HG02798 (cell line): Measurements from ENCODE around the gene CD276.
"Not testable (repeated sequence)": the region's sequence is repeated elsewhere in the genome, so short reads cannot be mapped to it uniquely, and the experiment has no call there.

Experiments used
- ATAC-seq: cut with Tn5 transposase; IDR thresholded peaks from one replicate; pipeline ENCODE4 v1.9.1; 2021; ENCODE audit warnings: mild to moderate bottlenecking; ENCODE audit not compliant: unreplicated experiment, poor library complexity

The CD276 gene

DNA sequence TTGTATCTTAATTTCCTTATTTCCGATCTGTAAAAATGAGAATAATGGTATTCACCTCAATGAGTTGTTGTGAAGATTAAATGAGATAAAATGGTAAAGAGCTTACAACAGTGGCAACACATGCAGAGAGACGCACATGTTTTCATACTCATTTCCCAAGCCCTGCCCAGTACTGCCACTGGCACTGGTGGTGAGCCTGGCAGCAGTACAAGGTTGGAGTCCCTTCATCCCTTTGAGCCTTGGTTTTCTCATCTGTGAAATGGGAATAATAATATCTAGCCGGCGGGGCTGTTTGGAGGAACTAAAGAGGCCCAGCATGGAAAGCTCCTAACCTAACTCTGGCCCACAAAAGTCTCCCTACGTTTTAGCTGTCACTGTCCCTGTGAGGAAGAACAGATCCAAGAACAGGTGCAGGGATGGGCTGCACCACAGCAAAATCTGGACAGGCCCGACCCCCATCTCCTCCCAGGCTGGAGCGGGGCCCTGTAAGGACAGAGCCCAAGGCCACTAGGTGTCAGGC is 866 bp upstream of the CD276 start:
- ATAC-seq, result no peak

DNA sequence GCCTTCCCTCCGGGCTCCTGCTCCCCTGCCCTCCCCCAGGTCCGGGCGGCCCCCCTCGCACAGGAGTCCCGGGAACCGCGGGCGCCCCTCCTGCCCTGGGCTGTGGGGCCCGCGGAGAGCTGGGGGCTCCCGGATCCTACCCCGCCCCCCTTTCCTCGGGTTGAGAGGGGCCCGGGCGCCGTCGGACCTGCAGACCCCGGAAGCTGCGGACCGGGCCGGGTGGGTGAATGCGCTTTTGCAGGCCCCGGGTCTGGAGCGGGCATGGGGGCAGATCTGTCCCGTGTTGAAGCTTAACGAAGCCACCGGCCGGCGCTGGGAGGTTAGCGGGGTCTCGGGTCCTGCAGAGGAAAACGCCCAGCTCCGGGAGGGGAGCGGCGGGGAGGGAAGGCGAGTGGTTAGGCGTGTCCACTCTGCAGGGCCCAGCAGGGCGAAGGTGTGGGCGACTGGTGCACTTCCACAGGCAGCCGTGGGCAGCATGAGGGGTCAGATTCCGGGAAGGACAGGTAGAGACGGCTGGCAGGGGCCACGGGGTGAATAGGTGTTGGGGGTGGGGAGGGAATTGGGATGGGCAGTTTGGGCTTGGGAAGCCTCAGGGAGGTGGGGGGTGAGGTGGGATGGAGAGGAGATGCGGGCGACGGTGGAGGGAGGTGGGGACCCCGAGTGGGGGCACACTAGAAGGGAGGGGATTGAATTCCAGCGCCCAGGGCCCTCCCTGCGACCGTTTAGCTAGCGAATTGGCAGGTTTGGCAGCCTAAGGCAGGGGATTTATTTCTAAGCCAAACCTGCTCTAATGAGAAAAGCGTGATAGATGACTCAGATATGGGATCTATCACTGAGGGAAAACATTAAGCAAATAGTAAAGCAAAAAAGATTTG is 635 bp downstream of the CD276 start:
- no peak for ATAC-seq

DNA sequence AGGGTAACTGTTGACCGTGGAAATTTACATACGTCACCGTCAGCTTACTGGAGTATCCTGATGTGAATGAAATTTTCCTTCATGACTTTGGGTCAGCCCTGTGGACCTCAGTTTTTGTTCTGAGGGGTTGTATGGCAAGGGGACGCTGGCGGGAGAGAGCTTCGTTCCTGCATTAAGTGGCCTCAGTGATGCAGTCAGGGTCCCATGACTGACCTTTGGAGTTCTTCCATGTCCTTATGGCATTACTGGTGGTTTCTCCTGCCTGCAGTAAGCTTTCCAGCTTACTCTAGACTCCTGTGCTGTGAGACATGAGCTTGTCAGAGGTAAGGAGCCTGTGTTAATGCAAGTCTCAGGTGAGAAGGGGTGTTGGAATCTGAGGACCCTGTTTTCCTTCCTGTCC is 1.8 kb downstream of the CD276 start:
- ATAC-seq, result no peak

DNA sequence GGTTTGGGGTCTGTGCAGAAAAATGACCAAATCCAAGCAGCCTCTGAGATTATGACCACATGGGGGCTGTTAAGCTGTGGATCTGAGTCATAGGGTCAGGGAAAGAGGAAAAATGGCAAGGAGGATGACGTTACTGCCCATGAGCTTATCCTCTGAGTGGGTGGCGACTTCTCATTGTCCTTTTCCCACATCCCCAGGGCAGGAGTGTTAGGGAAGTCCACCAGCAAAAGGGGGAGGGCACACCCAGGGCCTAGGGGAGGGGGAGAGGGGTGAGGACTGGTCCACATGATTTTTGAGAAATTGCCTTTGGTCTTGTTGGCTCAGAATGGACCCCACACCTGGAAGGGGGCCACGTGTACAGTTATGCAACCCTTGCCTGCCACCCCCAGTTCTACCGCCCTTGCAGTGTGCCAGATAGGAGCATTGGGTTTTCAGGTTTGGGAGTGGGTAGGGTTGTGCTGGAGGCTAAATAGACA is 2.6 kb downstream of the CD276 start:
- ATAC-seq, result no peak

DNA sequence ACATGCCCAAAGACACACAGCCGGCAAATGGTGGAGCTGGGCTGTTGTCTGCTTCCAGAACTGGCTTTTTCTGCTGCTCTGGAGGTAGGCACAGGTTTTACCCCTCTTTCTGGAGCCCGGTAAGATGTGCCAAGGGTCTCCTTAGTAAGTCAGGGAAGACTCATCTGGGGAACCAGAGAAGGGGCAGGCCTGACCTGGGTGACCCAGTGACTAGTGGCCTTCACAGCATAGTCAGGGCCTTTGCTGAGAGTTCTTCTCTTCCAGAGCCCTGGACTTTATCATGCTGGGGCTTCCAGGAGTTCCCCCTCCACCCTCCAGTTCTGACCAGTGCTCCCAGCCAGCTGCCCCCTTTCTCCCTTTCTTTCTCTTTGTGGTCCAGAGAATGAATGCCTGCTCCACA is 3.2 kb downstream of the CD276 start:
- no peak for ATAC-seq

DNA sequence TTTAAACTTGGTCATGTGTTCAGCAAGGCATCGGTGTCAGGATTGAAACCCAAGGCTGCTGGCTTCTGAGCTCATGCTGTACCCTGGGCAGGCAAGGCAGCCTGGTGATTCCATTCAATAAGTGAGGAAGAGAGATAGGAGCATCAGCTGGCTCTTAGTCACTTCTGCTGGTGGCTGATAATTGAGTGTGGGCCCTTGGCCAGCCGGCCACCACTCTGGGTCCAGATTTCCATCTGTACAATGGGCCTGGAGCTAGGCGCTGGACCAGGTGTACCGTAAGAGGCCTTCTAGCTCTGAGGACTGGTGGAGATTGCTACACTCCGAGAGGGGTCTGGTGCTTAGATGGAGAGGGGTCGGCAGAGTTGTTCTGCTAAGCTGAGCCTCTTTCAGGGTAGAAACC is 4.3 kb downstream of the CD276 start:
- ATAC-seq, result no peak

DNA sequence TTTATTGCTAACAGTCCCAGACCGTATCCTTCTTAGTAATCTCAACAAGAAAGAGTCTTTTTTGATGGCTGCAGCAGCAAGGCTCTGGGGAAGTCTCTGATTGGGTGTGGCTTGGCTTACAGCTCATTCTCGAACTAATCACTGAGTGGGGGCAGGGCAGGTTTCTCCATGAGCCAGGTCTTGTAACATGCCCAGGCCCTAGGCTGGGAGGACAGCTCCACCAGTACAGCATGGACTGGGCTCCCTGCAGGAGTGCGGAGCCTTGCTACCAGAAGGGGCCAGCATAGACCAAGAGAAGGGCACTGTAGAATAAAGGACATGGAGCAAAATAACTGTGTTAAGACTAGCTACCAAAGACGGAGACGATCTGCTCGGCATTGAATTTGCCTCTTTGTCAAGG is 7.2 kb downstream of the CD276 start:
- ATAC-seq, result no peak

DNA sequence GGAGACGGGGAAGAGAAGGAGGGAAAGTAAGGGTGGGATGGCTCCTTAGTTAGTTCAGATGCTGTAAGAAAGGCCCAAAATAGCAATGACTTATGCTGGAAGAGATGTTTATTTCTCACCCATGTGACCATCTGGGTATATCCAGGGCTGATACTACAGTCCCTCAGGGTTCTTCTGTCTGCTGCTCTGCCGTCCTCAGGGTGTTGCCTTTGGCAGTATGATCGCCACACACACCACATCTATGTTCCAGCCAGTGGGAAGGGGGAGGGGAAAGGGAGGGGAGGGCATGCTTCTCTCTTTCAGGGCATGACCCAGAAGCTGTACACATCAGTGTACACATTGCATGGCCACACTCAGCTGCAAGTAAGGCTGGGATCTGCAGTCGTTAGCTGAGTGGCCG is 10.2 kb downstream of the CD276 start:
- no peak for ATAC-seq

DNA sequence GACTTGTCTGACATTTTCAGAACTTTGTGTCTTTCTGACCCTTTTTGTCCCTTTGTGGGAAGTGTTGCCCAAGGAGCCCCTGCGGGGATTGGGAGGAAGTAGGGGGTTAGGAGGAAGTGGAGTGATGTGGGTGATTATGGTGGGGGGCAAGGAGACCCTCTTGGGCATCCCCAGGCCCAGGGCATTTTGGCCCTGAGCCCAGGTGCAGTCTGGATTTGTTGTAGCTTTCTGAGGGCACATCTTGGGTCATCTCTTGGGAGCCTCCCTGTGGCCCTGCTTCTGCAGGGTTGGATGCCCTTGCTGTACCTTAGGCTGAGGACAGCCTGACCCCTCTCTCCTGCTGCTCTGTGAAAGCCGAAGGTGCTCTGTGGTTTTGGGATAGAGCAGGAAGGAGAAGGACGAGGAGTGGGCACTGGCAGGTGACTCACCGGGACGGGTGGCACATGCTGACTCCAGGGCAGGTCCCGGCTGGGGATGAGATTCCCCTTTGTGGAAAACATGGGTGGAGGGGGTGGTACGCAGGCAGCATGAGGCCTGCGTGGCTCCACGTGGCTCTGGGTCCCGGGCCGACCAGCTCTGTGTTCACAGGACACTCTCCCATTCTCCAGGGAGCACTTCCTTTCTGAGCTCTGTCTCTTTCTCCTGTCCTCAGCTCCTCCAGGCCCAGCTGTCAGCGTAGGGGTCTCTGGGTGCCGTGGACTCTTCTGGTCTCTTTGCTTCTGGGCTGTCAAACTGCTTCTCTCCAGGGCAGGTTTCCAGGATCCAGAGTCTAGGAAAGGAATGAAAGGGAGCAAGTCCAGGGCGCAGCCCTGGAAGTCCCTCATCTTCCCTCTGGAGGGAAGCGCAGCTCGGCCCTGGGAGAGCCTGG is 11.8 kb downstream of the CD276 start:
- no peak for ATAC-seq

DNA sequence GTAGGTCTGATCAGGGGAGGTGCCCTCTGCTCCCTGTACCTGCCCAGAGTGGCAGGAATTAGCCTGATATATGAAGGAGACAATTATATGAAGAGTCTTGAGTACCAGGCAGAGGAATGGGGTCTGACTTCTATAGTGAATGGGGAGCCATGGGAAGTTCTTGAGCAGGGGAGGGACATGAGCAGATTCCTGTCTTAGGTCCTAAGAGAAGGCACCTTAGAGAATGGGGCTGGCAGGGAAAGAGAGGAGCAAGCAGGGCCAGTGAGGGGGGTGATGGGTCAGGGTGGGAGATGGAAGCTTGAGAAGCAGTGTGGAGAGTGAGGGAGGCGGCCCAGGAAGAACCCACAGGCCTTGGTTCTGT is 12.4 kb downstream of the CD276 start:
- no peak for ATAC-seq

DNA sequence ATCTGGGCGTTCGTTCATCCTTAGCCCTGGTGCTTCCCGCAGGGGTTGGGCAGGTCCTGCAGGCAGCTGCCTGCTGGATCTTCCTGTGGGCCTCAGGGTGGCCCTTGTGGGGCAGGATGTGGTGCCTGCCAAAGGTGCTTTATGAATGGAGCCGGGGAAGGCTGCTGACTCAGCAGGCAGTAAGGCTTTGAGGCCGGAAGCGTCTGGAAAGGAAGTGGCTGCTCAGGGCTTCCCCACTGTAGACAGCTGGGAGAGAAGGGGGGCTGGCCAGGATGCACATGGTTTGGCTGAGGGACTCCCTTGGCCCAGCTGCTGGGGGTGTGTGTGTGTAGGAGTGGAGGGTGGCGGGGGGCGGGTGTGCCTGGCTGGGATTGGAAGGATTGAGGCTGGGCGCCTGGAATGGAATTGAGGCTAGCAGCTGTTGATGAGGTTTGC is 12.9 kb downstream of the CD276 start:
- peak; percentile 70 for ATAC-seq

DNA sequence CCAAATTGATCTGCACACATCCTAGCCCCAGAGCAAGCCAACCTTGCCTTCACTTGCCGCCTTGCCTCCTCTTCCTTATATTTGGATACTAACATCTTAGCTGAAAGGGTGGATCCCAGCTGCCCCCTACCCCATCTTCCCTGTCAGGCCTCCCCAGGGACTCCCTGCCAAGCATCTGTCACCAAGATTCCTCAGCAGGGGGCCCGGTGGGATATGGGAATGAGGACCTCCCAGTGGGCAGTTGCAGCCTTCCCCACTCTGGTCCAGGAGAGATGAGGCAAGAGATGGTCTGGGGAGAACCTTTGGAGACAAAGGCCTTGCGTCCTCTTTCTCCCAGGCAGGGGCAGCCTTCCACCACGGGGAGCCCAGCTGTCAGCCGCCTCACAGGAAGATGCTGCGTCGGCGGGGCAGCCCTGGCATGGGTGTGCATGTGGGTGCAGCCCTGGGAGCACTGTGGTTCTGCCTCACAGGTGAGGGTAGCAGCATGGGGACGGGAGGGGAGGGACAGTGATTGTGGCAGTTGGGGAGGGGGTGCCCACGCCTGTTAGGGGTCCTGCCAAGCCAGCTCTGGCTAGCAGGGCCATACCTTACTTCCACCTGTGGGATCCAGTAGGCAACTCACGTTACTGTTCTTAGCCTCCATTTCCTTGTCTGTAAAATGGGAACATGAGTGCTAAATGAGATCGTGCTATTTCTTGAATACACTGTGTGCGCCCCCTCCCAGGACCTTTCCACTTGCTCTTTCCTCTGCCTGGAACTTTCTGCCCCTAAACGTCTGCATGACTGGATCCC is 15.3 kb downstream of the CD276 start:
- no peak for ATAC-seq

DNA sequence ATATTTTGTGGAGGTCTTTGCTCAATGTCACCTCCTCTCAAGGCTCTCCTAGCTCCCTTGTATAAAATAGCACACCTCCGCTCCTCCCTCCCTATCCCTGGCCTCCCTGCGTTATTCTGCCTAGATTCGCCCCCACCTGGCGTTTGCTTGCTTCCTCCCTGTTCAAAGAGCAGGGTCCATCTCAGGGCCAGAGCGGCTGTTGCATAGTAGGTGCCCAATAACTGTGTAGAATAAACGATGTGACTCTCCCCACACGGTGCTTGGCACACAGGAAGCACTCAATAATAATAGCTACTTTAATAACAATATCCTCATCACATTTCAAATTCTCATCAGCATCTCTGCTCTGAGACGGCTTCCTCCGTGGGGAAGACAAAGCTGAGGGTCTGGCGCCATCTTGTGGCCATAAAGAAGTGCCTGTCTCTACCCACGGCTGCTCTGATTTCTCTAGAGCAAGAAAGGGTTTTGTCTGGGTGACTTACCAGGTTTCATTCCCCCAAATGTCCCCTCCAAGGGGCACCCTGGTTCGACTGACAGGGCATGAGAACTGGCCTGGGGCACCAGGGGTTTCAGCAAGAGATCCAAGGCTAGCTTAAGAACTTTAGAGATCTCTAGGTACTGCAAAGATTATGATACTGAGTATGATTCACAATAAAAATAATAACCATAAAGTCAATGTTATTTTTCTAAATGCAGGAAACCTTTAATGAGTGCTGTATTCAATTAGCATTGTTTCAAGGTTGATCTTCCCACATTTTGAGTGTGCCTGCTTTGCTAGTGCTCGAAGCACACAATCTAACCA is 16.1 kb downstream of the CD276 start:
- peak; percentile 51 for ATAC-seq

DNA sequence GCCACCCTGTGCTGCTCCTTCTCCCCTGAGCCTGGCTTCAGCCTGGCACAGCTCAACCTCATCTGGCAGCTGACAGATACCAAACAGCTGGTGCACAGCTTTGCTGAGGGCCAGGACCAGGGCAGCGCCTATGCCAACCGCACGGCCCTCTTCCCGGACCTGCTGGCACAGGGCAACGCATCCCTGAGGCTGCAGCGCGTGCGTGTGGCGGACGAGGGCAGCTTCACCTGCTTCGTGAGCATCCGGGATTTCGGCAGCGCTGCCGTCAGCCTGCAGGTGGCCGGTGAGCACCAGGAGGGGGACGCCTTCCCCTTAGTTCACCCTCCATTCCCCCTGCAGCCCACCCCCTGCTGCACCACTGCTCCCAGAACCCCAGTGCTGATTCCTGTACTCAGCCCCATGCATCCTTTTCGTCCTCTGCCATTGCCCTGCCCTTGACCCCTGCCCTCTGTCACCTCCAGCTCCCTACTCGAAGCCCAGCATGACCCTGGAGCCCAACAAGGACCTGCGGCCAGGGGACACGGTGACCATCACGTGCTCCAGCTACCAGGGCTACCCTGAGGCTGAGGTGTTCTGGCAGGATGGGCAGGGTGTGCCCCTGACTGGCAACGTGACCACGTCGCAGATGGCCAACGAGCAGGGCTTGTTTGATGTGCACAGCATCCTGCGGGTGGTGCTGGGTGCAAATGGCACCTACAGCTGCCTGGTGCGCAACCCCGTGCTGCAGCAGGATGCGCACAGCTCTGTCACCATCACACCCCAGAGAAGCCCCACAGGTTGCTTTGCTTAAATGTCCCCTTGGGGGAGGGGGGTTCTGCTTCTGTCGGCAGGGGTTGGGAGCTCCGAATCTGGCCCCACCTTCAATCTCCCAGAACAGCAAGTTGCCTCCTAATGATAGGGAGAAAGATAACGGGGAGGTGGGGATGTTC is 18.4 kb downstream of the CD276 start:
- not testable (repeated sequence) for ATAC-seq

DNA sequence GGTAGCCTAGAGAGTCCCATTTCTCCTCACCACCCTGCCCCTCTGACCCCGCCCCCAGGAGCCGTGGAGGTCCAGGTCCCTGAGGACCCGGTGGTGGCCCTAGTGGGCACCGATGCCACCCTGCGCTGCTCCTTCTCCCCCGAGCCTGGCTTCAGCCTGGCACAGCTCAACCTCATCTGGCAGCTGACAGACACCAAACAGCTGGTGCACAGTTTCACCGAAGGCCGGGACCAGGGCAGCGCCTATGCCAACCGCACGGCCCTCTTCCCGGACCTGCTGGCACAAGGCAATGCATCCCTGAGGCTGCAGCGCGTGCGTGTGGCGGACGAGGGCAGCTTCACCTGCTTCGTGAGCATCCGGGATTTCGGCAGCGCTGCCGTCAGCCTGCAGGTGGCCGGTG is 19.4 kb downstream of the CD276 start:
- not testable (repeated sequence) for ATAC-seq

DNA sequence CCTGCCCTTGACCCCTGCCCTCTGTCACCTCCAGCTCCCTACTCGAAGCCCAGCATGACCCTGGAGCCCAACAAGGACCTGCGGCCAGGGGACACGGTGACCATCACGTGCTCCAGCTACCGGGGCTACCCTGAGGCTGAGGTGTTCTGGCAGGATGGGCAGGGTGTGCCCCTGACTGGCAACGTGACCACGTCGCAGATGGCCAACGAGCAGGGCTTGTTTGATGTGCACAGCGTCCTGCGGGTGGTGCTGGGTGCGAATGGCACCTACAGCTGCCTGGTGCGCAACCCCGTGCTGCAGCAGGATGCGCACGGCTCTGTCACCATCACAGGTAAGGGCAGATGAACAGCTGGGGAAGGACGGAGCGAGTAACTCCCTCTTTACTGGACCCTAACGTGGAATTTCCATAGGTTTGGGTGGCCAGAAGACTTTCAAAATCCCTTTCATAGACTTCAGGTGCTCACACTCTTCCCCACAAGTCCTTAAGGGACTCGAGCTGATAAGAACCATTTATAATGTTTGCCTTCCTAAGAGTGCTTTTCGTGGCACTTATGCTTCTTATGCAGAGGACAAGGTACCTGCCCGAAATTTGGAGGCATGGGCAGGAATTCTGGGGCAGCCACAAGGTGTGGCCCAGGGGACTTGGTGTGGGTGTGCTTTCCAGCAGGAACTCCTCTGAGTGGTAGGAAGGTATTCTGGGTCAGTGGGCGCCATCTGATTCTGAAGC is 20.1 kb downstream of the CD276 start:
- not testable (repeated sequence) for ATAC-seq

DNA sequence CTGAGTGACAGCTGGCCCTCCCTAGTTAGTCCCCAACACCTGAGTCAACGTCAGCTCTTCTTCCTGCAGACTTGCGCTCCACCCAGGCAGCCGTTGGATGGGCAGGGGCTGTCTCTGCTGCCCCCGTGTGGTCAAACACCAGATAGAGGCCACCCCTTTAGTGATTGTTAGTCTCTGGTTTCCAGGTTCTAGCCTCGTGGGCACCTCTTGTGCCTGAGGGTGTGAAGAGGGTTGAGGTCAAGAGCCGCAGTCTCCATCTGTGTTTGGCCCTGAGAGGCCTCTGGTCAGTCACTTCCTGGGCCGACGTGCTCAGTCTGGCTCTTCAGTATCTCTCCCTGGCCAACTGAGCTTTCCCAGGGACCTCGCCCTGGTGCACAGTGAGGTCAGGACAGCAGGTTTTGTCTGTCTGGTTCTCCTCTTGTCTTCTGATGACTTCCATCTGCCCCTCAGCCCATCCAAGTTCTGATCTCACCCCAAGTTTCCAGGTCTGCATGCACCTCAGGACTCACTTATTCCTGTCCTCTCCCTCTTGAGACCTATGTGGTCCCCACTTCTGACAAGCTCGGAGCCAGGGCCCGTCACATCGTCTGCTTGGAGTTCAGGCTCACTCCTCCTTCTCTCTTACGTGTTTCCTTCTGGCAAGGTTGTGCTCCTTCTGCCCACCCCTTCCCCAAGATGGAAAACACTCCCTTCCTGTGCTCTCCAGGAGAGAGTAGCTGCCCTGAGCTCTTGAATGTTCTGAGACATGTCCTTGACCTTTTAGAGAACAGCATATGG is 20.9 kb downstream of the CD276 start:
- no peak for ATAC-seq
